ENCODE results near the gene SHISA5.
"Not testable (repeated sequence)": the region's sequence is repeated elsewhere in the genome, so short reads cannot be mapped to it uniquely, and the experiment has no call there.

The SHISA5 gene

GRCh38 chr3:48532271-48532976, 28.4 kb upstream of the SHISA5 start:
- H3K27ac Mint-ChIP-seq: no peak overlapping the region
- H3K36me3 Mint-ChIP-seq (ENCODE audit: low read depth): peaks cover 8% of the 10 kb centered on the region
- H3K27me3 Mint-ChIP-seq: no peaks in the 10 kb centered on the region
- H3K9me3 Mint-ChIP-seq: no peaks in the 10 kb centered on the region
- H3K4me3 Mint-ChIP-seq: no peak overlapping the region
- H3K4me1 Mint-ChIP-seq (ENCODE audit: low read depth): no peaks in the 10 kb centered on the region

DNA sequence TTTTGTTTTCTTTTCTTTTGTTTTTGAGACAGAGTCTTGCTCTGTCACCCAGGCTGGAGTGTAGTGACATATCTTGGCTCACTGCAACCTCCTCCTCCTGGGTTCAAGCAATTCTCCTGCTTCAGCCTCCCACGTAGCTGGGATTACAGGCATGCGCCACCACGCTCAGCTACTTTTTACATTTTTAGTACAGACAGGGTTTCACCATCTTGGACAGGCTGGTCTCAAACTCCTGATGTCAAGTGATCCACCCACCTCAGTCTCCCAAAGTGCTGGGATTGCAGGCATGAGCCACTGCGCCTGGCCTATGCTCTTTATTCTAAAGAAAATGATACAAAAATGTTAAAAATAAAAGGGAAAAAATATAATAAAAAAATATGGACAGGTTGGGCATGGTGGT, 26.7 kb upstream of the SHISA5 start:
- not testable (repeated sequence) for H3K4me3 Mint-ChIP-seq; H3K36me3 Mint-ChIP-seq (ENCODE audit: low read depth); H3K4me1 Mint-ChIP-seq (ENCODE audit: low read depth); H3K27me3 Mint-ChIP-seq; H3K27ac Mint-ChIP-seq; H3K9me3 Mint-ChIP-seq

GRCh38 chr3:48528754-48529153, 24.8 kb upstream of the SHISA5 start:
- Mint-ChIP-seq H3K27me3 (no peaks in the 10 kb centered on the region), H3K36me3 (ENCODE audit: low read depth) (peaks cover 3% of the 10 kb centered on the region), H3K9me3 (no peaks in the 10 kb centered on the region), H3K4me3 (no peak overlapping the region), H3K4me1 (ENCODE audit: low read depth) (no peaks in the 10 kb centered on the region), H3K27ac (no peak overlapping the region)

DNA sequence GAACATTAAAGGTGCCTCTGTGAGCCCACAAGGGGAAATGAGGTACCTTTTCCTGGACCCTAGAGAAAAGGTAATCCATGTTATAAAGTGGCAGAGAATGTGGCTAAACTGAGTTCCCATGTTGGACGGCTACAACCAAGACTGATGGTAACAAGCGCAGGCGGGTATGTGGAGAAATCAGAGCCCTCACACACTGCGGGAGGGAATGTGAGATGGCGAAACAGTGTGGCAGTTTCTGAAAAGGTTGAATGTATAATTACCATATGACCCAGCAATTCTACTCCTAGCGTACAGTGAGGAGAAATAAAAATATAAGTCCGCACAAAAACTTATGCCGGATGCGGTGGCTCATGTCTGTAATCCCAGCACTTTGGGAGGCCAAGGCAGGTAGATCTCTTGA, 24.1 kb upstream of the SHISA5 start:
- Mint-ChIP-seq H3K4me1 (ENCODE audit: low read depth) (no peaks in the 10 kb centered on the region), H3K27me3 (no peaks in the 10 kb centered on the region), H3K36me3 (ENCODE audit: low read depth) (peaks cover 3% of the 10 kb centered on the region), H3K27ac (no peak overlapping the region), H3K9me3 (no peaks in the 10 kb centered on the region), H3K4me3 (no peak overlapping the region)

DNA sequence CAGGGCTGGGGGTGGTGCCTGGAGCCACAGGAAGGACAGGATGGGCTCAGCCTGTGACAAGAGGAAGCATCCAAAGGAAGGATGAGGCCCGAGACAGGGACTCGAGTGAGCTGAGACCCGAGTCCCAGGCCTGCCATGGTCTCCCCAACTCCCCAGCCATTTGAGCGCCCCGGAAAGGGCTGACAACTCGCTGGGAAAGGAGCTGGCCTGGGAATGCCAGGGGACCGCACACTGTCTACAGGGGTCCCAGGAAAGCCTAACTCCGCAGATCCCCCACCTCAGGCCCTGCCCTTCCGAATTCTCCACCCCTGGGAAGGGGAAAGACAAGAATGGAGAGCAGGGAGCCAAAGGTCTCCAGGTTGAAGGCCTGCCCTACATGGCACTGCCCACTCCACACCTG, 21.0 kb upstream of the SHISA5 start:
- Mint-ChIP-seq H3K36me3 (ENCODE audit: low read depth) (peaks cover 3% of the 10 kb centered on the region), H3K27ac (no peak overlapping the region), H3K9me3 (no peaks in the 10 kb centered on the region), H3K4me3 (no peak overlapping the region), H3K27me3 (no peaks in the 10 kb centered on the region), H3K4me1 (ENCODE audit: low read depth) (no peaks in the 10 kb centered on the region)

GRCh38 chr3:48521635-48522034, 17.7 kb upstream of the SHISA5 start:
- Mint-ChIP-seq H3K36me3 (ENCODE audit: low read depth) (no peaks in the 10 kb centered on the region), H3K9me3 (no peaks in the 10 kb centered on the region), H3K27ac (no peak overlapping the region), H3K4me1 (ENCODE audit: low read depth) (peaks cover 24% of the 10 kb centered on the region), H3K27me3 (no peaks in the 10 kb centered on the region), H3K4me3 (no peak overlapping the region)

GRCh38 chr3:48519277-48519643, 15.3 kb upstream of the SHISA5 start:
- no peaks in the 10 kb centered on the region for H3K36me3 Mint-ChIP-seq (ENCODE audit: low read depth)
- no peaks in the 10 kb centered on the region for H3K27me3 Mint-ChIP-seq
- no peak overlapping the region for H3K27ac Mint-ChIP-seq
- no peak overlapping the region for H3K4me3 Mint-ChIP-seq
- H3K4me1 Mint-ChIP-seq (ENCODE audit: low read depth): peaks cover 46% of the 10 kb centered on the region
- H3K9me3 Mint-ChIP-seq: no peaks in the 10 kb centered on the region

- no peaks in the 10 kb centered on the region for H3K9me3 Mint-ChIP-seq
- H3K27me3 Mint-ChIP-seq: no peaks in the 10 kb centered on the region
- no peak overlapping the region for H3K27ac Mint-ChIP-seq
- H3K36me3 Mint-ChIP-seq (ENCODE audit: low read depth): no peaks in the 10 kb centered on the region
- peaks cover 50% of the 10 kb centered on the region for H3K4me1 Mint-ChIP-seq (ENCODE audit: low read depth)
- H3K4me3 Mint-ChIP-seq: no peak overlapping the region
Observed at GRCh38 chr3:48518638-48519276, 14.8 kb upstream of the SHISA5 start.

DNA sequence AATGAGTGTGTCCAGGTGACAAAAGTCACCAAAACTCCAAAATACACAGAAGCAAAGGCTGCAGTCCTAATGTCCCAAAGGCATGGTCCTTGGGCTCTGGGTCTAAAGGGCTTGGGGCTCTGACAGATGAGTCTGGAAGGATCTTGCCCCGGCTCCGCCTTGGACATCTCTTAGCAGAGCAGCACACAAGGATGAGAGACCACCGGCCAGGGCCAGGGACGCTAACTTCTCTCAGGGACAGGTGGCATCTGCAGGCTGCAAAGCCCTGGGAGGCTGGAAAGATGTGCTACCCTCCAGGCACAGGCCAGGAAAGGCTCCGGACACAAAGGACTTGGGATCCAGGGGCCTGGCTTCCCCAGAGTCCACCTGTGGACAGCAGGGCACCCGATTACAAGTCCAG, 14.1 kb upstream of the SHISA5 start:
- H3K9me3 Mint-ChIP-seq: no peaks in the 10 kb centered on the region
- peaks cover 50% of the 10 kb centered on the region for H3K4me1 Mint-ChIP-seq (ENCODE audit: low read depth)
- no peaks in the 10 kb centered on the region for H3K36me3 Mint-ChIP-seq (ENCODE audit: low read depth)
- no peak overlapping the region for H3K27ac Mint-ChIP-seq
- no peaks in the 10 kb centered on the region for H3K27me3 Mint-ChIP-seq
- no peak overlapping the region for H3K4me3 Mint-ChIP-seq

DNA sequence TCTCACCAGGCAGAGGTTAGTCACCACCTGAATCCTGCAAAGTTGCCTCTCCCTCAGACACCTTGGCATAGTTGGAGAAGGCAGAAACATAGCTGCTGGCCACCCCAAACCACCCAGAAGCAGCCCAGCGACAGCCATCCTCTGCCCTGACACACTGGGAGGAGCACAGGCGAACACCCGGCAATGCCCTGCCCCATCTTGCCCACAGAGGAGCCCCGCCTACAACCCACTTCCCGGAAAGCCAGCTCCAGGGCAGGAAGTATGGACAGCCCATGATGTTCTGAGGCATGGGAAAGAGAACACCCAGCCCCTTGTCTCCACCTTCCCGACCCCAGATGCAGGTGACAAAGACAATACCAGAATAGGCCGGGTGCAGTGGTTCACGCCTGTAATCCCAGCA, 12.6 kb upstream of the SHISA5 start:
- Mint-ChIP-seq H3K27ac (no peak overlapping the region), H3K27me3 (no peaks in the 10 kb centered on the region), H3K4me1 (ENCODE audit: low read depth) (peaks cover 50% of the 10 kb centered on the region), H3K9me3 (no peaks in the 10 kb centered on the region), H3K36me3 (ENCODE audit: low read depth) (no peaks in the 10 kb centered on the region), H3K4me3 (no peak overlapping the region)

DNA sequence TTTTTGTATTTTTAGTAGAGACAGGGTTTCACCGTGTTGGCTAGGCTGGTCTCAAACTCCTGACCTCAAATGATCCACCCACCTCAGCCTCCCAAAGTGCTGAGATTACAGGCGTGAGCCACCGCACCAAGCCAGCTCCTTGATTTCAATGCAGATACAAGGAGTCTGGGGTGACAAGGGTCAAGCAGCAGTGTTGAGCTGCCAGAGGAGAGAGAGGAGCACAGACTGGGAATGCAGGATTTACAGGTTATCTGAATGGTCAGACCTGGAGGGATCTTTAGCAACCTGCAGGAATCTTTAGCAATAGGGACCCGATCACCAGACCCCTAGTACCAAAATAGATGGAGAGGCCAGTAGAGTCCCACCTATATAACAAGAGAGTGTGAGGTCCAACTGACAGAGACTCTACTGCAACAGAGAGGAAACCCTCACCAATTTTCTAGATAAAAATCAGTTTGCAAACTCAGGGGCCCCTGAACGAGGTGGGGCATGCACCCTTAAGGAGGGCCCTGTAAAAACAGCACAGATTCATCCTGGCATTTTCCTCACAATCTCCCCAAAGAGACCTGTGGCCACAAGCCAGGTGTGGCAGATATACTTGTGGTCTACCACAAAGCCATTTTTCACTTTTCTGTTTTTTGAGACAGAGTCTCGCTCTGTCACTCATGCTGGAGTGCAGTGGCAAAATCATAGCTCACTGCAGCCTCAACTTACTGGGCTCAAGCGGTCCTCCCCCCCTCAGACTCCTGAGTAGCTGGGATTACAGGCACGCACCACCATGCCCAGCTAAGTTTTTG, 10.7 kb upstream of the SHISA5 start:
- Mint-ChIP-seq H3K36me3 (ENCODE audit: low read depth) (no peaks in the 10 kb centered on the region), H3K27ac (no peak overlapping the region), H3K4me1 (ENCODE audit: low read depth) (peaks cover 48% of the 10 kb centered on the region), H3K4me3 (no peak overlapping the region), H3K27me3 (no peaks in the 10 kb centered on the region), H3K9me3 (no peaks in the 10 kb centered on the region)

GRCh38 chr3:48511551-48511950, 7.6 kb upstream of the SHISA5 start:
- Mint-ChIP-seq H3K27me3 (no peaks in the 10 kb centered on the region), H3K27ac (no peak overlapping the region), H3K9me3 (no peaks in the 10 kb centered on the region), H3K4me1 (ENCODE audit: low read depth) (peaks cover 39% of the 10 kb centered on the region), H3K4me3 (no peak overlapping the region), H3K36me3 (ENCODE audit: low read depth) (no peaks in the 10 kb centered on the region)

DNA sequence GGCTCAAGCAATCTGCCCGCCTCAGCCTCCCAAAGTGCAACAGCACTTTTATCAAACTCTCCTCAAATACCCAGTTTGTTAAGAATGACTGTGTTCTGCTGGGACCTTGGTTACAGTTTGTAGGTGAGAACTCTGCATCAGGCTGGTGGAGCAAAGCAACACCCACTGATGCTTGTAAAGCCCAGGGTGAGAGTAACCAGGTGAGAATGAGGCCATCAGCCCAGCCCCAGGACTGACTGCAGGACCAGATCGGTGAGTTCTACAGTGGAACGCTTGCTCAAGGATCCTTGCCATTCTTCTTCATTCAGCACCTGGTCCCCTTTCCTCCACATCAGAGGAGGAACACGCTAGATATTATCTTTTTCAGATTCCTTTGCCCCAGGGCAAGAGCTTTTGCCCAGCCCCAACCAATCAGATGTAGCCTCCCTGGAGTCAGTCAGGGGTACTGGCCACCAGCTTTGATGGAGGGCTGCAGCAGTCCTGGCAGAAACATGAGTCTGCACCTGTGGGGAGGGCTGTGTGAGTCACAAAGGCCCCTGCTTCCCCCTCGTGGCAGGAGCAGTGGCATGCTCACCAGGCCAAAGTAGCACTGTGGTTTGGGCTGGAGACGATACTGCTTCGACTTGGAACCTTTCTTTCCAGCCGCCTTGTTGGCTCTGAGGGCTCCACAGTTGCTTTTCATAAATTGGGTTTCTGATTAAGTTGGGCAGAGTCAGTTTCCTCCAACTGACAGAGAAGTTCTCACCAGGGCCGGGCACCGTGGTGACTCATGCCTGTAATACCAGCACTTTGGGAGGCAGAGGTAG, 3.5 kb upstream of the SHISA5 start:
- Mint-ChIP-seq H3K4me1 (ENCODE audit: low read depth) (peaks cover 38% of the 10 kb centered on the region), H3K27ac (peak overlapping the region; percentile 79)

DNA sequence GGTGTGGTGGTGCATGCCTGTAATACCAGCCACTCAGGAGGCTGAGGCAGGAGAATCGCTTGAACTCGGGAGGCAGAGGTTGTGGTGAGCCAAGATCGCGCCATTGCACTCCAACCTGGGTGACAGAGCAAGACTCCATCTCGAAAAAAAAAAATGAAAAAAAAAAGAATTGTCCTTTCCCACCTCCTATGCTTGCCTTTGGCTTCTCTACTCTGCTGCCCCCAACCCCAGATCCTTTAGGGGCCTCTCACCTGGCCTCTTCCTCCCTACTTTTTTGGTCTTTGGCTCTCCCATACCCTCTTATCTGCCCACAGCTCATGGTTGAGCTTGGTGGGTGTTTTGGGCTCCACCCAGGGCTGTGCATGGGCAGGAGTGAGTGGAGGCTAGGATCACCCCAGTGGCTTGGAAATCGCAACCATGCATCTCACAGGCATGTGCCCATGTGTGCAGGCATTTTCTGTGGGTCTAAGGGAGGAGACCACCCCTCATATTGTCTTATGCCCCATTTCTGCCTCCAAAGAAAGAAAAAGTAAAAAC, 2.1 kb upstream of the SHISA5 start:
- Mint-ChIP-seq H3K27me3 (no peaks in the 10 kb centered on the region), H3K4me3 (no peak overlapping the region), H3K27ac (no peak overlapping the region), H3K9me3 (no peaks in the 10 kb centered on the region), H3K36me3 (ENCODE audit: low read depth) (peaks cover 5% of the 10 kb centered on the region), H3K4me1 (ENCODE audit: low read depth) (peaks cover 52% of the 10 kb centered on the region)

More for the DNA sequence above, 3.5 kb upstream of the SHISA5 start:
- Mint-ChIP-seq H3K9me3 (no peaks in the 10 kb centered on the region), H3K27me3 (no peaks in the 10 kb centered on the region), H3K36me3 (ENCODE audit: low read depth) (no peaks in the 10 kb centered on the region), H3K4me3 (peak overlapping the region; percentile 20)

Data from stimulated activated naive CD8-positive, alpha-beta T cell treated with anti-CD3 and anti-CD28 coated beads, Interleukin-15, Interleukin-2, amounts not matched to agents 100 ng/mL and 50 ng/mL, for 24 hours (primary cell).